Measurements from ENCODE around the gene TAS1R2. TPM values are rescaled to one million over a fixed set of nuclear protein-coding genes. Genes with fewer than 3 reads are reported as not detected.

TAS1R2 gene
- total and polyA plus RNA-seq, 12 donors = not detected

DNA sequence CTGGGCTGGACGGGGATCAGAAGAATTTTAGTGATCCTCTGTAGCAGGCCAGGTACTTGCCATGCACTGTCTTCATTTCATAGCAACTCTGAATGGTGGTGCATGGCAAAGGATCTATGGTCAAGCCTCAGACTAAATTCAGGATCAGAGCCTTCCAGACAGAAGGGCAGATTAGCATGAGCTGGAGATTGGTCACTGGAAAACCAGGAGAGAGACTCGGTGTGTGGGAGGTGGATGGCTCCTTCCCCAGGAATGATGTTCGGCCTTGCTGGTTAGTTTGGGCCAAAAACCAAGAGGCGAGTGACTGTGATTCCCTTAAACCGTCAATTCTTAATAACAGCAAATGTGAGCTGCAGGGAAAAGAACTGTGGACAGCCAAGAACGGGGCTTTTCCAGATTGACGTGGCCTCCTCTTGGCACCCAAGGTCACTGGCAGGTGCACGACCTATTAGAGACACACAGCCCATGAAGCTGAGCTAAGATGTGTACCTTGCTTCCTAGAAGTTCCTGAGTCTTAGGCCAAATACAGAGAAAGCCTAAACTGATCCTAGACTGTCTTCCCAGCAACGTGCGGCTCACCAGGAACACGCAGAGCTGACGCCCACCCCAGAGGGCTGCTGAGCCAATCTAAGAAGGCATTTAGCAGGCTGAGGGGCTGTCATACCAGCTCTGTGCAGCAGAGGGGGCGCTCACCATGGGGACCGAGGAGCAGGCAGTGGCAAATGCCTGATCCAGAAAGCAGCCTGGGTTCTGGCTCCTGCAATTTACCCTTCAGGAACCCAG lies 24.4 kb upstream of the TAS1R2 start:
- no peak for TF ChIP-seq POLR2A (IDR thresholded peaks at IDR 0.05)
- peak; percentile 84 to 94 (median 90) for TF ChIP-seq CTCF (IDR thresholded peaks at IDR 0.05)
- DNase-seq = peak; percentile 75 to 91 (median 84)
- Histone ChIP-seq H3K4me3 (no peak overlapping the region), H3K9me3 (replicated peaks in 1 of 3) (no peaks in the 10 kb centered on the region), H3K4me1 (replicated peaks in 1 of 2) (peaks cover 0 to 3% of the 10 kb centered on the region in 2 donors), H3K36me3 (replicated peaks in 1 of 2) (no peaks in the 10 kb centered on the region), H3K27ac (peak overlapping the region in 2 of 5 donors; percentile 1 to 52), H3K27me3 (no peaks in the 10 kb centered on the region)
- intact Hi-C loops (cut with DNase I) = no loop called here
- WGBS, 4 donors = 32 to 49% (median 35%) methylated on average over 7 to 14 of the region's 14 CpGs

DNA sequence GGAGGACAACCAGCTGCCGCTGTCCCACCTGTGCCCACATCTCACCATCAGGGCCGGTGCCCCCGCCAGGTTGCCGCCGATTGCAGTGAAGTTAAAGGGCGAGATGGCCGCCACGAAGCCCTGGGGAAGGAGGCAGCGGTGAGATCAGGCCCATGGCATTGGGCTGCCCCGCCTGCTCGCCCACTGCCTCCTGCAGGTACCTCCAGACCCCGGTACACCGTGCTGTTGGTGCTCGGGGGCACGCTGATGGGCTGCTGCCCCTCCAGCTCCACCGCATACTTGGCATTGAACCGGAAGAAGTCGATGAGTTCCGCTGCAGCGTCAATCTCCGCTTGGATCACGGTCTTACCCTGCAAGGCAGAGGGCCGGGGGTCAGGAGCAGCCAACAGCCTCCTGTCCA lies 23.6 kb upstream of the TAS1R2 start:
- intact Hi-C loops (cut with DNase I) = no loop called here
- 89 to 96% (median 95%) methylated on average over 7 to 23 of the region's 23 CpGs for WGBS, 4 donors
- Histone ChIP-seq H3K4me3 (no peak overlapping the region), H3K36me3 (replicated peaks in 1 of 2) (no peaks in the 10 kb centered on the region), H3K27ac (peak overlapping the region in 2 of 5 donors; percentile 1 to 52), H3K4me1 (replicated peaks in 1 of 2) (peaks cover 0 to 3% of the 10 kb centered on the region in 2 donors), H3K9me3 (replicated peaks in 1 of 3) (no peaks in the 10 kb centered on the region), H3K27me3 (no peaks in the 10 kb centered on the region)
- no peak for TF ChIP-seq POLR2A (IDR thresholded peaks at IDR 0.05)
- TF ChIP-seq CTCF (IDR thresholded peaks at IDR 0.05) = no peak
- no peak for DNase-seq

DNA sequence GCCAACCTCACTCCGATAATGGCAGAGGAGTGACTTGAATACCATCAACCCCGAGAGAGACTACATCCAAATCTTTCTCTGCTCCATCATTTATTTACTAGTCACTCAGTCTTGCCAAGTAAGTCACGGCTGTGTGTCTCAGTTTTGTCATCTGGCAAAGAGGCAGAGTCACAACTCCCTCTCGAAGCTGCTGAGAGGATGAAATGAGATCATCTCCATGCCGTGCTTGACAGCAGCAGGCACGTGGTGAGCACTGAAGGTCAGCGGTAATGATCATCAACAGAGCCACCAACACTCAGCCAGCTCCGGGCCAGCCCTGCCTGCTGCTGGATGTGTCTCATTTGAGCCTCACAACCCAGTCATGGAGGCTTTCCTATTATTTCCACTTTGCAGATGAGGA lies 23.0 kb upstream of the TAS1R2 start:
- TF ChIP-seq CTCF (IDR thresholded peaks at IDR 0.05) = no peak
- peak in 1 of 2 donors; percentile 35 for TF ChIP-seq POLR2A (IDR thresholded peaks at IDR 0.05)
- no peak overlapping the region for H3K4me3 ChIP-seq
- peak overlapping the region in 2 of 5 donors; percentile 29 to 52 for H3K27ac ChIP-seq
- intact Hi-C loops (cut with DNase I) = no loop called here
- 40 to 55% (median 48%) methylated on average over 6 to 8 of the region's 8 CpGs for WGBS, 4 donors
- H3K9me3 ChIP-seq (replicated peaks in 1 of 3) = no peaks in the 10 kb centered on the region
- no peaks in the 10 kb centered on the region for H3K27me3 ChIP-seq
- H3K4me1 ChIP-seq (replicated peaks in 1 of 2) = peaks cover 0 to 3% of the 10 kb centered on the region in 2 donors
- no peaks in the 10 kb centered on the region for H3K36me3 ChIP-seq (replicated peaks in 1 of 2)
- peak; percentile 48 to 87 (median 72) for DNase-seq

DNA sequence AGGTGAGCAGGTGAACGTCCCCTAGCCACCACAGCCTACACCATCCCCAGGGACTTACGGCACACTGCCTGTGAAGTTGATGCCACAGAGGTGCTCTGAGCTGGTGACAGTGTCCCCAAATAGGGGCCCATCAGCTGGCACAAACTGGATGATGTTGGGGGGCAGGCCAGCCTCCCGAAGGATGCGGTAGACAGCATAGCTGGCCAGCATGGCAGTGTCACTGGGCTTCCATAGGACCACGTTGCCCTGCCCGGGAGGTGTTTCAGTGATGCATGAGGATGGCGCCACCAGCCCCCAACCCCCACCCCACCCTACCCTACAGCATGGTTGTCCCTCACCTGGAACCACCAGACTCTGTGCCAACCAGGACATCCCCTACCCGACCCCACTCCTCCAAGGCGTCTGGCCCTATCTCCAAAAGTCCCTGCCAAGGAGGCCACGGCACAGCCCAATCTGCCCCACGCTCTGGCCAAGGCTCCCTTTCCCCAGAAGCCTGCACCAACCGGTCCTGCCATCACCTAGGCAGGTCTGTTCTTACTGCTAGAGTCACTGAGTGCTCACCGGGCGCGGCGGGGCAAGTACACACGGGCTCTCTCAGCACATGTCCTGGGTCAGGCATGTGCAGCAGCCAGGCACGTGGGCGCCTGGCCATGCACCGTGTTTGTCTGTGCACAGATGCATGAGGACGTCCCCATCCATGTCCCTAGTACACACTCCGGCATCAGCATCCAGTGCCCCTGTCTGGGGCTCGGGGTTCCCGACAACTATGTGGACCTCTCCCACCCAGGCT lies 22.4 kb upstream of the TAS1R2 start:
- no peak for DNase-seq
- H3K36me3 ChIP-seq (replicated peaks in 1 of 2) = no peaks in the 10 kb centered on the region
- H3K4me1 ChIP-seq (replicated peaks in 1 of 2) = peaks cover 0 to 3% of the 10 kb centered on the region in 2 donors
- H3K9me3 ChIP-seq (replicated peaks in 1 of 3) = no peaks in the 10 kb centered on the region
- intact Hi-C loops (cut with DNase I) = no loop called here
- H3K27ac ChIP-seq = peak overlapping the region in 1 of 5 donors; percentile 29
- WGBS, 4 donors = 84 to 92% (median 89%) methylated on average over 4 to 24 of the region's 24 CpGs
- H3K4me3 ChIP-seq = no peak overlapping the region
- no peaks in the 10 kb centered on the region for H3K27me3 ChIP-seq
- TF ChIP-seq CTCF (IDR thresholded peaks at IDR 0.05) = no peak
- TF ChIP-seq POLR2A (IDR thresholded peaks at IDR 0.05) = no peak

Data from adrenal gland (tissue), 12 donors.